ENCODE measurements around the gene CCDC85C.

CCDC85C gene

DNA sequence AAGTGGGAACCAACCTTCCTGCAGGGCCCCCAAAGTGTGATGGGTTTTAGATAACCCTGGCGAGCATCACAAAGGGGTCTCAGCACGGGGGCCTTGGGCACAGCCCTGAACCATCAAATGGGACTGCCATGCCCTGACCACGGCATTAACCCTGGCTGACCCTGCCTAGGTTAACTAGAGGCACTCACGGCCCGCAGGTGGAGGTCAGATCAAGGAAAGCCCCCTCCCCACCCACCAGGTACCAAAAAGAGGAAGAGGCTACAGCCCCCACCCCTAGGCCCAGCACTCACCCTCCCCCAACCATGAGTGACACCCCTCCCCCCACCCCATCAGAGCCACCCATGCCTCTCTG lies 80.3 kb downstream of the CCDC85C start:
- TF ChIP-seq EGR1 (IDR thresholded peaks at IDR 0.05) (no peak), RAD21 (IDR thresholded peaks at IDR 0.05; ENCODE audit: low read depth) (no peak), NFIC (IDR thresholded peaks at IDR 0.05) (no peak), CEBPB (IDR thresholded peaks at IDR 0.05) (no peak), EP300 (IDR thresholded peaks at IDR 0.05; ENCODE audit: borderline replicate concordance) (no peak), TAF1 (IDR thresholded peaks at IDR 0.05; ENCODE audit: low read depth) (no peak), TEAD4 (IDR thresholded peaks at IDR 0.05) (no peak), CREB1 (IDR thresholded peaks at IDR 0.05; ENCODE audit: low read depth) (no peak)
- TF ChIP-seq, protein P1, sequence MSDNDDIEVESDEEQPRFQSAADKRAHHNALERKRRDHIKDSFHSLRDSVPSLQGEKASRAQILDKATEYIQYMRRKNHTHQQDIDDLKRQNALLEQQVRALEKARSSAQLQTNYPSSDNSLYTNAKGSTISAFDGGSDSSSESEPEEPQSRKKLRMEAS (IDR thresholded peaks at IDR 0.05): no peak
- TF ChIP-seq, protein P2, sequence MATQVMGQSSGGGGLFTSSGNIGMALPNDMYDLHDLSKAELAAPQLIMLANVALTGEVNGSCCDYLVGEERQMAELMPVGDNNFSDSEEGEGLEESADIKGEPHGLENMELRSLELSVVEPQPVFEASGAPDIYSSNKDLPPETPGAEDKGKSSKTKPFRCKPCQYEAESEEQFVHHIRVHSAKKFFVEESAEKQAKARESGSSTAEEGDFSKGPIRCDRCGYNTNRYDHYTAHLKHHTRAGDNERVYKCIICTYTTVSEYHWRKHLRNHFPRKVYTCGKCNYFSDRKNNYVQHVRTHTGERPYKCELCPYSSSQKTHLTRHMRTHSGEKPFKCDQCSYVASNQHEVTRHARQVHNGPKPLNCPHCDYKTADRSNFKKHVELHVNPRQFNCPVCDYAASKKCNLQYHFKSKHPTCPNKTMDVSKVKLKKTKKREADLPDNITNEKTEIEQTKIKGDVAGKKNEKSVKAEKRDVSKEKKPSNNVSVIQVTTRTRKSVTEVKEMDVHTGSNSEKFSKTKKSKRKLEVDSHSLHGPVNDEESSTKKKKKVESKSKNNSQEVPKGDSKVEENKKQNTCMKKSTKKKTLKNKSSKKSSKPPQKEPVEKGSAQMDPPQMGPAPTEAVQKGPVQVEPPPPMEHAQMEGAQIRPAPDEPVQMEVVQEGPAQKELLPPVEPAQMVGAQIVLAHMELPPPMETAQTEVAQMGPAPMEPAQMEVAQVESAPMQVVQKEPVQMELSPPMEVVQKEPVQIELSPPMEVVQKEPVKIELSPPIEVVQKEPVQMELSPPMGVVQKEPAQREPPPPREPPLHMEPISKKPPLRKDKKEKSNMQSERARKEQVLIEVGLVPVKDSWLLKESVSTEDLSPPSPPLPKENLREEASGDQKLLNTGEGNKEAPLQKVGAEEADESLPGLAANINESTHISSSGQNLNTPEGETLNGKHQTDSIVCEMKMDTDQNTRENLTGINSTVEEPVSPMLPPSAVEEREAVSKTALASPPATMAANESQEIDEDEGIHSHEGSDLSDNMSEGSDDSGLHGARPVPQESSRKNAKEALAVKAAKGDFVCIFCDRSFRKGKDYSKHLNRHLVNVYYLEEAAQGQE (IDR thresholded peaks at IDR 0.05; ENCODE audit: low read depth): no peak
- TF ChIP-seq, protein P3, sequence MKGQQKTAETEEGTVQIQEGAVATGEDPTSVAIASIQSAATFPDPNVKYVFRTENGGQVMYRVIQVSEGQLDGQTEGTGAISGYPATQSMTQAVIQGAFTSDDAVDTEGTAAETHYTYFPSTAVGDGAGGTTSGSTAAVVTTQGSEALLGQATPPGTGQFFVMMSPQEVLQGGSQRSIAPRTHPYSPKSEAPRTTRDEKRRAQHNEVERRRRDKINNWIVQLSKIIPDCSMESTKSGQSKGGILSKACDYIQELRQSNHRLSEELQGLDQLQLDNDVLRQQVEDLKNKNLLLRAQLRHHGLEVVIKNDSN (IDR thresholded peaks at IDR 0.05): no peak

DNA sequence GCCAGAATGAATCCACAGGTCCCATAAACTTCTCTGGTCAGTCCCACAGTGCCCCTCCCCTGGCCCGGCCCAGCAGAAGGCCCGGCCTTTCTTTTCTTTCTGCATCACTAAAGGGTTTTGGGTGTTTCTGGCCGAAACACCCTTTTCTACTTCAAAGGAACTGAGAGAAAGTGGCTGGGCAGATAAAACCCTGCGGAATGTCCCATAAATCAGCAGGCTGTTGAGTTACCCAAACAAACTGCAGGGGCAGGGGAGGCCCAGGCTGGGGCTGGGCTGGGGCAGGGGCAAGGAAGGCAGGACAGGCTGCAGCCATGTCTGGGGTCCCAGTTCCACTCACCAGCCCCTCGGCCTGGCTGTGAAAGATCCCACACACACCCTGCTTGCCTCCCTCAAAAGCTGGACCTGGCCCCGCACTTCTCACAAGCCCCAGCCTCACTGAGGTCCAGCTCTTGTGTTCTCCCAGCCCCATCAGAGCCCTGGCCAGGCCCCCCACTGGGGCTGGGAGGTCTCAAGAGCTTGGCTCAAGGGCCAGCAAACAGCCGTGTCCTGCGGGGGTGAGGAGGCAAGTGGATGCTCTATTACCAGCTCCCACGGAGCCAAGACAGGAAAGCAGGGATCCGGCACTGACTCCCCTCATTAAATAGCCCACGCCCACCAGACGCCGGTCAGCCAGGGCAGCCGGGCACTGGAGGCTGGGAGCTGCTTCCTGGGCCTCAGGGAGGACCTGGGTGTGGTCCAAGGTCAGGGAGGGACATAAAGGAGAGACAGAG lies 80.9 kb downstream of the CCDC85C start:
- TF ChIP-seq RAD21 (IDR thresholded peaks at IDR 0.05; ENCODE audit: low read depth) (no peak), FOXM1 (IDR thresholded peaks at IDR 0.05; ENCODE audit: borderline replicate concordance, low read depth) (no peak), EGR1 (IDR thresholded peaks at IDR 0.05) (no peak), NFIC (IDR thresholded peaks at IDR 0.05) (no peak)
- TF ChIP-seq, protein P2 (IDR thresholded peaks at IDR 0.05; ENCODE audit: low read depth): no peak

DNA sequence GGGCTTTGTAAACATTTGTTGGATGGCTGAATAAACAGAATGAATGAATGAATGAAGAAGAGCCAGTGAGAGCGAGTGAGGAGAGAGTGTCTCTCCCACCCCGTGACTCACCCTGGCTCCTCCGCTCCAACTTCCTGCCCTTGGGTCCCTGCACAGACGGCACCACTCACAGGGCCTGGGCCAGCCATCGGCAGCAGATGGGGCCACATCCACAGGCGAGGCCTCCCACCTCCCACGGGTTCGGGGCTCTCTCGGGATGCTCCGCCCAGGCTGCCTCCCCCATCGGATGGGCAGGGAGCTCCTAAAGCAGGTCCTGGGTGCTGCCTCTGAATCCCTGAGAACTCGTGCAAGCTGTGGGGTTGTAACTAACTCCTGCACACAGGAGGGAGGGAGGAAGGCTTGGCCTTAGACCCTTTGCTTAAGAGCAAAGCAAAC lies 81.5 kb downstream of the CCDC85C start:
- TF ChIP-seq RAD21 (IDR thresholded peaks at IDR 0.05; ENCODE audit: low read depth): no peak
- no peak for TF ChIP-seq CEBPB (IDR thresholded peaks at IDR 0.05)
- no peak for TF ChIP-seq ZBTB7A (IDR thresholded peaks at IDR 0.05; ENCODE audit: low read depth)
- no peak for TF ChIP-seq YY1 (IDR thresholded peaks at IDR 0.05; ENCODE audit: low read depth)
- TF ChIP-seq EP300 (IDR thresholded peaks at IDR 0.05; ENCODE audit: borderline replicate concordance): no peak
- no peak for TF ChIP-seq NFIC (IDR thresholded peaks at IDR 0.05)
- TF ChIP-seq, protein P3 (IDR thresholded peaks at IDR 0.05): no peak
- TF ChIP-seq TAF1 (IDR thresholded peaks at IDR 0.05; ENCODE audit: low read depth): no peak
- no peak for TF ChIP-seq TEAD4 (IDR thresholded peaks at IDR 0.05)
- TF ChIP-seq, protein P2 (IDR thresholded peaks at IDR 0.05; ENCODE audit: low read depth): no peak
- no peak for TF ChIP-seq CREB1 (IDR thresholded peaks at IDR 0.05; ENCODE audit: low read depth)
- TF ChIP-seq EGR1 (IDR thresholded peaks at IDR 0.05): no peak
- no peak for TF ChIP-seq TCF12 (IDR thresholded peaks at IDR 0.05; ENCODE audit: low read depth)

DNA sequence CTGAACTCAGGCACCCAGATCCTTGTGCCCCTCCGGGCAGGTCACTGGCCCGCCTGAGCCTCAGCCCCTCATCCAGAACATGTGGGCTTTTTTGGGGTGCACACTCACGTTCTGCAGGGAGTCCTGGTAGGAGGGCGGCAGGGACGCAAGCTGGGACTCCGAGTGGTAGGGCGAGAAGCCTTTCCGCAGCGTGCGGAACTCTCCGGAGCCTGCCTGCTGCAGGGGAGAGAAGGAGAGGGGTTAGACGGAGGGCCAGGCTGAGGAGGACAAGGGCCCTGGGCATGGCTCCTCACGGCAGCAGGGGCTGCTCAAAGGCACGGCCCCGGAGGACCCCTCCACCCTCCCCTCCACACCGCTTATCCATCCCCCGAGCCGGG lies 82.0 kb downstream of the CCDC85C start:
- TF ChIP-seq NFIC (IDR thresholded peaks at IDR 0.05) (no peak), CREB1 (IDR thresholded peaks at IDR 0.05; ENCODE audit: low read depth) (no peak), EP300 (IDR thresholded peaks at IDR 0.05; ENCODE audit: borderline replicate concordance) (no peak), TEAD4 (IDR thresholded peaks at IDR 0.05) (no peak), TCF12 (IDR thresholded peaks at IDR 0.05; ENCODE audit: low read depth) (no peak), EGR1 (IDR thresholded peaks at IDR 0.05) (no peak), ZBTB7A (IDR thresholded peaks at IDR 0.05; ENCODE audit: low read depth) (no peak), TAF1 (IDR thresholded peaks at IDR 0.05; ENCODE audit: low read depth) (no peak)
- TF ChIP-seq, protein P1 (IDR thresholded peaks at IDR 0.05): no peak
- TF ChIP-seq, protein P3 (IDR thresholded peaks at IDR 0.05): no peak
